ENCODE results near the gene DNPH1. TPM values are rescaled to one million over a fixed set of nuclear protein-coding genes. Genes with fewer than 3 reads are reported as not detected.
A peak's percentile ranks its signal among the peaks of the same experiment; 100 is the strongest.

The DNPH1 gene
- total and polyA plus RNA-seq, 9 of the 15 experiments (the other 6 are each of a cell fraction or from before 2014, with no cell fraction given) = 7.3 to 300 (median 68.7) TPM

DNA sequence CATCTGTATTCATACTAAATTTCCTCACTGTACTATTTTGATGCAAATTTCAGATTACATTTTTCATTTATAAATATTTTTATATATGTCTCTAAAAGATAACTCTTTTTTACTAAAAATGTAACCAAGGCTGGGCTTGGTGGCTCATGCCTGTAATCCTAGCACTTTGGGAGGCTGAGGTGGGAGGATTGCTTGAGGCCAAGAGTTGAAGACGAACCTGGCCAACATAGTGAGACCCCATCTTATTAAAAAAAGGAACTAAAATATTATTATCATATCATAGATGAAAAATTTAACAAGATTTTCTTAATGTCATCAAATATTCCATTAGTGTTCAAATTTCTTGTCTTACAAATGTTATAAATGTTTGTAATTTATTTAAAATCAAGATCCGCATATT, 6.6 kb upstream of the DNPH1 start:
- FAIRE-seq (no peak), DNase-seq (ENCODE audit: extremely low read depth in 1 of 4, low spot score in 3 of 4) (no peak), ATAC-seq (no peak)
- CTCF ChIA-PET (ENCODE audit: low intra/inter-chr PET ratio) = no interaction called here
- Histone ChIP-seq H3K9me3 (replicated peaks; ENCODE audit: control insufficient read depth, insufficient read depth, low read depth, low read length) (peaks cover 3% of the 10 kb centered on the region; the same call in 1 of the 2 replicates), H3K27ac (ENCODE audit: extremely low read depth, low read depth, low read length) (no peak overlapping the region), H3K36me3 (ENCODE audit: control insufficient read depth, insufficient read depth, low read length) (no peaks in the 10 kb centered on the region), H3K79me2 (ENCODE audit: control insufficient read depth, insufficient read depth, low read length) (no peaks in the 10 kb centered on the region), H4K20me1 (replicated peaks; ENCODE audit: control insufficient read depth, insufficient read depth, low read length) (no peaks in the 10 kb centered on the region), H3K4me2 (ENCODE audit: insufficient read depth, low read length) (no peak overlapping the region), H3K9ac (ENCODE audit: insufficient read depth in 1 of 2, low read depth in 2 of 2, low read length in 2 of 2) (no peak overlapping the region), H3K4me1 (replicated peaks in 1 of 2; ENCODE audit: control insufficient read depth in 2 of 2, insufficient read depth in 2 of 2, low read length in 2 of 2) (no peaks in the 10 kb centered on the region), H3K27me3 (ENCODE audit: control insufficient read depth in 2 of 2, insufficient read depth in 2 of 2, low read length in 2 of 2) (peaks cover 10 to 16% of the 10 kb centered on the region in 2 experiments; a peak in 4 of 5 replicates), H3K4me3 (no peak overlapping the region), H2AFZ (ENCODE audit: low read depth, low read length) (no peak overlapping the region), H3K9me1 (ENCODE audit: control insufficient read depth, insufficient read depth, low read length) (no peaks in the 10 kb centered on the region)
- in situ Hi-C loops (cut with MboI) (no loop called here), intact Hi-C loops (cut with micrococcal nuclease) (no loop called here)
- POLR2A ChIA-PET = interaction anchor here (0.6 to 1.2 kb wide), 2 partner anchors 11 to 15 kb away, joined by 3 read pairs; no protein-coding TSS in a partner anchor
- TF ChIP-seq RBM25 (IDR thresholded peaks at IDR 0.05; ENCODE audit: low read depth, low read length, severe bottlenecking) (peak; percentile 56), ZNF121 (CRISPR knock-in tag; conservative IDR thresholded peaks at IDR 0.05) (peak; percentile 72; the same call in 1 of the 2 replicates), NBN (IDR thresholded peaks at IDR 0.05; ENCODE audit: low read depth) (no peak)
- WGBS (ENCODE audit: insufficient coverage, low coverage, missing lambda C conversion rate) = 17% methylated on average over 2 of the region's 2 CpGs
- no TSS peak for BruUV-seq (replicated peaks)

- H3K79me2 ChIP-seq (ENCODE audit: control insufficient read depth, insufficient read depth, low read length) = peaks cover 27% of the 10 kb centered on the region
- intact Hi-C loops (cut with micrococcal nuclease) (no loop called here), in situ Hi-C loops (cut with MboI) (no loop called here)
- H3K27ac ChIP-seq (ENCODE audit: extremely low read depth, low read depth, low read length) = no peak overlapping the region
- no peak overlapping the region for H3K4me3 ChIP-seq
- ChIA-PET POLR2A (interaction anchor here (0.7 to 11.2 kb wide), 2 partner anchors 15 to 705 kb away, joined by 3 to 118 read pairs; no protein-coding TSS in a partner anchor), CTCF (ENCODE audit: low intra/inter-chr PET ratio) (no interaction called here)
- no peaks in the 10 kb centered on the region for H3K9me1 ChIP-seq (ENCODE audit: control insufficient read depth, insufficient read depth, low read length)
- H2AFZ ChIP-seq (ENCODE audit: low read depth, low read length) = peak overlapping the region; percentile 68
- FAIRE-seq (no peak), ATAC-seq (no peak), DNase-seq (ENCODE audit: extremely low read depth in 1 of 4, low spot score in 3 of 4) (no peak)
- H3K4me2 ChIP-seq (ENCODE audit: insufficient read depth, low read length) = no peak overlapping the region
- peaks cover 0 to 4% of the 10 kb centered on the region in 2 experiments; a peak in 2 of 5 replicates for H3K27me3 ChIP-seq (ENCODE audit: control insufficient read depth in 2 of 2, insufficient read depth in 2 of 2, low read length in 2 of 2)
- H3K36me3 ChIP-seq (ENCODE audit: control insufficient read depth, insufficient read depth, low read length) = peaks cover 5% of the 10 kb centered on the region; the same call in 1 of the 3 replicates
- BruUV-seq (replicated peaks) = no TSS peak
- 10% methylated on average over 3 of the region's 3 CpGs for WGBS (ENCODE audit: insufficient coverage, low coverage, missing lambda C conversion rate)
- H4K20me1 ChIP-seq (replicated peaks; ENCODE audit: control insufficient read depth, insufficient read depth, low read length) = no peaks in the 10 kb centered on the region
- H3K9me3 ChIP-seq (replicated peaks; ENCODE audit: control insufficient read depth, insufficient read depth, low read depth, low read length) = no peaks in the 10 kb centered on the region
- peaks cover 13 to 20% of the 10 kb centered on the region in 2 experiments; a peak in 4 of 5 replicates for H3K4me1 ChIP-seq (replicated peaks in 1 of 2; ENCODE audit: control insufficient read depth in 2 of 2, insufficient read depth in 2 of 2, low read length in 2 of 2)
- no peak overlapping the region for H3K9ac ChIP-seq (ENCODE audit: insufficient read depth in 1 of 2, low read depth in 2 of 2, low read length in 2 of 2)
- TF ChIP-seq SNIP1 (IDR thresholded peaks at IDR 0.05; ENCODE audit: low read depth) = no peak
- TF ChIP-seq SMARCA4 (IDR thresholded peaks at IDR 0.05) = 0 out of 2 replicates have a peak, but pooled peaks have one; percentile 18
- peak; percentile 27; the same call in 1 of the 2 replicates for TF ChIP-seq ARID1B (IDR thresholded peaks at IDR 0.05)
- TF ChIP-seq ATF4 (CRISPR knock-in tag; IDR thresholded peaks at IDR 0.05) = no peak
- no peak for TF ChIP-seq RNF2 (IDR thresholded peaks at IDR 0.05)
- no peak for TF ChIP-seq ZNF41 (CRISPR knock-in tag; conservative IDR thresholded peaks at IDR 0.05)
Observed at GRCh38 chr6:43231735-43232450, 2.6 kb upstream of the DNPH1 start.
